ENCODE data around the gene DYNLT5. TPM values are rescaled to one million over a fixed set of nuclear protein-coding genes. Genes with fewer than 3 reads are reported as not detected.

The DYNLT5 gene
- total RNA-seq, 1 experiment from 2014 or later = 0.83 TPM

DNA sequence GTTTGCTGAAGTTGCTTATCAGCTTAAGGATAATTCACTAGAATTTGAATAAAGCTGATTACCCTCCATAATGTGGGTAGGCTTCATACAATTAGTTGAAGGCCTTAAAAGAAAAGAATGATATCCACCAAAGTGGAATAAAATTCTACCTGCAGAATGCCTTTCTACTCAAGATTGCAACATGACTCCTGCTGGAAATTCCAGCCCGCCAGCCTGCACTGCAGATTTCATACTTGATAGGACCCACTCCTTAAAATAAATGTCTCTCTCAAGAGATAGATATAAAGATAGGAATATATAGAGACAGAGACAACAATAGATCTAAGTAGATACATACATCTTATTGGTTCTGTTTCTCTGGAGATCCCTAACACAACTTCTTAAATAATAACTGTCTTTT is 72.5 kb downstream of the DYNLT5 start:
- no peaks in the 10 kb centered on the region for H3K79me2 ChIP-seq (ENCODE audit: insufficient read depth, low read length)
- no peaks in the 10 kb centered on the region for H3K27me3 ChIP-seq (ENCODE audit: insufficient read depth, low read length)
- no peaks in the 10 kb centered on the region for H4K20me1 ChIP-seq (ENCODE audit: control insufficient read depth, insufficient read depth, insufficient read length)
- H2BK120ac ChIP-seq (ENCODE audit: low read depth, low read length, poor library complexity, severe bottlenecking) = no peak overlapping the region
- H2BK5ac ChIP-seq (ENCODE audit: insufficient read length, low read length) = no peak overlapping the region
- H3K4ac ChIP-seq (ENCODE audit: low read depth, low read length) = no peak overlapping the region
- H3K4me1 ChIP-seq (ENCODE audit: insufficient read depth, low read length) = no peaks in the 10 kb centered on the region
- H2AFZ ChIP-seq (ENCODE audit: low read length) = no peak overlapping the region
- no peak overlapping the region for H3K56ac ChIP-seq (ENCODE audit: insufficient read length, low read depth, low read length)
- H3K9me3 ChIP-seq (ENCODE audit: control insufficient read depth, low read depth, low read length) = no peaks in the 10 kb centered on the region
- no peak overlapping the region for H4K91ac ChIP-seq (ENCODE audit: insufficient read length, low read depth, low read length)
- no peak overlapping the region for H3K18ac ChIP-seq (ENCODE audit: insufficient read length, low read depth, low read length)
- Mint-ChIP-seq H3K4me3 (no peak overlapping the region), H3K36me3 (ENCODE audit: insufficient read depth in 1 of 3, low read depth in 3 of 3) (no peaks in the 10 kb centered on the region; a peak in 1 of 7 replicates), H3K4me1 (no peaks in the 10 kb centered on the region), H3K27ac (no peak overlapping the region), H3K27me3 (ENCODE audit: low read depth) (no peaks in the 10 kb centered on the region), H3K9me3 (no peaks in the 10 kb centered on the region)
- no peak overlapping the region for H3K14ac ChIP-seq (ENCODE audit: insufficient read depth, low read length)
- H2BK12ac ChIP-seq (ENCODE audit: insufficient read length, low read depth, low read length) = no peak overlapping the region
- no peak overlapping the region for H2AK5ac ChIP-seq (ENCODE audit: insufficient read length, low read length)
- H3K4me2 ChIP-seq (ENCODE audit: insufficient read depth, insufficient read length, low read length) = no peak overlapping the region
- H3K79me1 ChIP-seq (ENCODE audit: insufficient read depth, low read depth, low read length, poor library complexity, severe bottlenecking) = no peaks in the 10 kb centered on the region
- H4K8ac ChIP-seq (replicated peaks; ENCODE audit: insufficient read length, low read depth, low read length) = no peak overlapping the region
- no peak overlapping the region for H3K9ac ChIP-seq (ENCODE audit: extremely low read depth, insufficient read length, low read length)
- no peaks in the 10 kb centered on the region for H3K23me2 ChIP-seq (ENCODE audit: insufficient read length, low read depth, low read length, poor library complexity, severe bottlenecking)
- H3T11ph ChIP-seq (ENCODE audit: low read length) = no peak overlapping the region
- no CpG with 5 or more reads among the region's 1 CpG for WGBS (ENCODE audit: extremely low coverage, insufficient read length, low lambda C conversion rate)
- H3K27ac ChIP-seq (ENCODE audit: insufficient read length, low read depth, low read length) = no peak overlapping the region
- no peak for DNase-seq
- no peak overlapping the region for H4K5ac ChIP-seq (ENCODE audit: insufficient read length, low read depth, low read length)
- no peak overlapping the region for H2BK20ac ChIP-seq (ENCODE audit: low read depth, low read length, poor library complexity, severe bottlenecking)
- H3K23ac ChIP-seq (ENCODE audit: insufficient read length, low read depth, low read length) = no peak overlapping the region
- TF ChIP-seq, protein P1, sequence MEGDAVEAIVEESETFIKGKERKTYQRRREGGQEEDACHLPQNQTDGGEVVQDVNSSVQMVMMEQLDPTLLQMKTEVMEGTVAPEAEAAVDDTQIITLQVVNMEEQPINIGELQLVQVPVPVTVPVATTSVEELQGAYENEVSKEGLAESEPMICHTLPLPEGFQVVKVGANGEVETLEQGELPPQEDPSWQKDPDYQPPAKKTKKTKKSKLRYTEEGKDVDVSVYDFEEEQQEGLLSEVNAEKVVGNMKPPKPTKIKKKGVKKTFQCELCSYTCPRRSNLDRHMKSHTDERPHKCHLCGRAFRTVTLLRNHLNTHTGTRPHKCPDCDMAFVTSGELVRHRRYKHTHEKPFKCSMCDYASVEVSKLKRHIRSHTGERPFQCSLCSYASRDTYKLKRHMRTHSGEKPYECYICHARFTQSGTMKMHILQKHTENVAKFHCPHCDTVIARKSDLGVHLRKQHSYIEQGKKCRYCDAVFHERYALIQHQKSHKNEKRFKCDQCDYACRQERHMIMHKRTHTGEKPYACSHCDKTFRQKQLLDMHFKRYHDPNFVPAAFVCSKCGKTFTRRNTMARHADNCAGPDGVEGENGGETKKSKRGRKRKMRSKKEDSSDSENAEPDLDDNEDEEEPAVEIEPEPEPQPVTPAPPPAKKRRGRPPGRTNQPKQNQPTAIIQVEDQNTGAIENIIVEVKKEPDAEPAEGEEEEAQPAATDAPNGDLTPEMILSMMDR (conservative IDR thresholded peaks at IDR 0.05) = no peak
- no peak overlapping the region for H2BK15ac ChIP-seq (ENCODE audit: low read depth, low read length)

Other genes starting within 250 kb of the DYNLT5 start
- gene SGIP1, start 218.3 kb upstream of the DYNLT5 start, total RNA-seq (2021) = 1.5 and 1.6 TPM in 2 replicates
- gene INSL5, start 48.8 kb downstream of the DYNLT5 start, total RNA-seq (2021) = not detected in 2 replicates
- 0.81 and 1.4 TPM in 2 replicates for gene DNAI4, start 172.4 kb downstream of the DYNLT5 start, total RNA-seq (2021)
- 28.5 and 29.7 TPM in 2 replicates for gene MIER1, start 172.5 kb downstream of the DYNLT5 start, total RNA-seq (2021)